Measurements from ENCODE around the gene GRWD1. TPM values are rescaled to one million over a fixed set of nuclear protein-coding genes. Genes with fewer than 3 reads are reported as not detected.
A peak's percentile ranks its signal among the peaks of the same experiment; 100 is the strongest.

Gene GRWD1
- total and polyA plus RNA-seq, 10 of the 15 experiments (the other 5 are each of a cell fraction or from before 2014, with no cell fraction given): 1.4 to 103 (median 30.7) TPM

GRCh38 chr19:48415395-48415794, 30.4 kb upstream of the GRWD1 start:
- Histone ChIP-seq H3K9ac (ENCODE audit: control insufficient read depth, insufficient read depth, low read length) (no peak overlapping the region), H3K27ac (ENCODE audit: control insufficient read depth, insufficient read depth) (no peak overlapping the region), H3K9me3 (replicated peaks; ENCODE audit: control insufficient read depth, insufficient read depth, low read length) (no peaks in the 10 kb centered on the region), H2AFZ (ENCODE audit: control insufficient read depth, low read depth, low read length) (no peak overlapping the region), H3K36me3 (ENCODE audit: control insufficient read depth in 2 of 2, insufficient read depth in 2 of 2, low read length in 1 of 2) (no peaks in the 10 kb centered on the region), H3K4me1 (ENCODE audit: control insufficient read depth, insufficient read depth, low read length) (peaks cover 8% of the 10 kb centered on the region), H3K79me2 (ENCODE audit: control insufficient read depth, insufficient read depth, low read length) (no peaks in the 10 kb centered on the region), H4K20me1 (ENCODE audit: control insufficient read depth, insufficient read depth) (no peaks in the 10 kb centered on the region), H3K4me2 (ENCODE audit: control insufficient read depth, insufficient read depth) (0 out of 2 replicates have a peak overlapping the region, but pooled peaks have one; percentile 24), H3K27me3 (replicated peaks in 1 of 2; ENCODE audit: control insufficient read depth in 2 of 2, insufficient read depth in 2 of 2, low read length in 1 of 2) (no peaks in the 10 kb centered on the region; a peak in 1 of 4 replicates), H3K4me3 (no peak overlapping the region)
- no TSS peak for BruUV-seq (replicated peaks)
- POLR2A ChIA-PET: no interaction called here
- CTCF ChIA-PET: interaction anchor here (1.2 kb wide), 1 partner anchor 24 kb away, joined by 3 read pairs; the partner anchor contains the start of gene KDELR1
- FAIRE-seq: peak; percentile 75
- intact Hi-C loops (cut with micrococcal nuclease; ENCODE audit: unreplicated experiment) (no loop called here), in situ Hi-C loops (cut with MboI) (no loop called here)
- peak; percentile 73 for ATAC-seq
- RAD21 ChIA-PET (ENCODE audit: unreplicated experiment): no interaction called here
- SMC1A ChIA-PET (ENCODE audit: uncharacterized antibody, unreplicated experiment): no interaction called here
- TF ChIP-seq ZNF24 (IDR thresholded peaks at IDR 0.05) (no peak), SMAD5 (IDR thresholded peaks at IDR 0.05; ENCODE audit: low read depth) (no peak), BHLHE40 (IDR thresholded peaks at IDR 0.05; ENCODE audit: borderline replicate concordance in 1 of 2, low read depth in 2 of 2, low read length in 1 of 2) (no peak), ATF2 (IDR thresholded peaks at IDR 0.05; ENCODE audit: low read length) (no peak), ZZZ3 (IDR thresholded peaks at IDR 0.05; ENCODE audit: control insufficient read depth, insufficient read length, low read depth) (no peak), GATAD2B (conservative IDR thresholded peaks at IDR 0.05; ENCODE audit: low read depth) (no peak), SUPT20H (IDR thresholded peaks at IDR 0.05; ENCODE audit: borderline replicate concordance, control insufficient read depth, low read depth, low read length) (no peak), MTA2 (IDR thresholded peaks at IDR 0.05; ENCODE audit: low read depth) (no peak), TAF1 (IDR thresholded peaks at IDR 0.05; ENCODE audit: borderline replicate concordance, low read depth, low read length) (no peak), BCL11A (IDR thresholded peaks at IDR 0.05; ENCODE audit: low read depth, low read length) (no peak), TCF12 (IDR thresholded peaks at IDR 0.05; ENCODE audit: low read depth, low read length) (no peak), GABPA (IDR thresholded peaks at IDR 0.05; ENCODE audit: low read depth) (no peak), HSF1 (IDR thresholded peaks at IDR 0.05; ENCODE audit: low read depth, low read length) (no peak), RAD21 (IDR thresholded peaks at IDR 0.05; ENCODE audit: insufficient read depth, low read depth, low read length) (no peak), RB1 (IDR thresholded peaks at IDR 0.05; ENCODE audit: borderline replicate concordance) (no peak), PML (IDR thresholded peaks at IDR 0.05; ENCODE audit: low read length) (no peak)
- no peak for DNase-seq (ENCODE audit: low read depth, low spot score)
- 10% methylated on average over 9 of the region's 14 CpGs for WGBS (ENCODE audit: insufficient coverage, insufficient replicate concordance, low lambda C conversion rate, missing lambda C conversion rate)

All from GM12878 (cell line).